Measurements from ENCODE around the gene KCNN3.

KCNN3 gene

DNA sequence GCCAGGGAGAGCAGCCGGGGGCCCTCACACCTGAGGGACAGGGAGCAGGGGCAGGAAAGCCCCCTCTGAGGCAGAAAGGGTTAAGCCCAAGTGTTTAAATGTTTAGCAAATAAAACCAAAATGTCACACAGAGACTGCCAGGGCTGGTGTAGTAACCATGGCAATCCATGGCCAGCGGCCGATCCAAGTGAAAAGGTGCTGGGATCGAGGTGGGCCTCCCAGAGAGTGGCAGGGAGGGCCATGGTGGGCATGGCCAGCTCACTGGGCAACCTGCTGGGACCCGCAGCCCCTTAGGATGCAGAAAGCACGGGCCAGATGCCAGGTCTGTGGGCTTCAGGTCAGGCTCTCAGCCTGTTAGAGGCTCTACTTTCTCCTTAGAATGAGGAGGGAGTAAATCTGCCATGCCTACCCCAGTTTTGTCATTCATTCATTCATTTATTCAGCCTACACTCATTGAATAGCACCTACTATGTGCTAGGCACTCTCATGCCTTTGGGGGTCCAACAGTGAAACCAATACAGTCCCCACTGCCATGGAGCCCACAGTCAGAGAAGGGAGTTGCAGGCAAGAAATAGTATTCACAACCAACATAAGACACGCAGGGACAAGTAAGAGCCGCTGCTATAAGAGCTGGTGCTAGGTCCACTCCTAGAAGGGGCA lies 56.1 kb downstream of the KCNN3 start:
- no peak for DNase-seq

DNA sequence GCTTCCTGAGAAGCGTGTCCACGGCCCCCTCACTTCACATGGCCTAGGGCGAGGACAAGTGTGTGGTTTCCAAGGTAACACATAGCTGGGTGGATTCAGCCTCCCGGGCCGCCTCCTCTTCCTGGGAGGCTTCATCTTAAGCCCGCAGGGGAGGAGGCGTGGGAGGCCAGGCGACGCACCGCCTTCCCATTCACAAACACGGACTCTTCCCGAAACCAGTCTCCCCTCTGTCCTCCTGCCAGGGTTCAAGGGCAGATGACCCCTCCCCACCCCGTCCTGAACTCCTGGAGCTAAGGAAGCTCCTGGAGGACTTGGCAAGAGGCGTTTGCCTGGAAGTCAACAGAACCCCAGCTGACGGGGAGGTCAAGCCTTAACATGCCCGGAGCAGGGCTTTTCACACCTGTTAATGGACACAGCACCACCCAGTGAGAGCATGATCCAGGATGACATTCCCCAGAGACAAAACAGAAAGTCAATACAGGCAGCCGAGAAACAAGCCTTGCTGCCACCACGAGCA lies 56.7 kb downstream of the KCNN3 start:
- DNase-seq: no peak

DNA sequence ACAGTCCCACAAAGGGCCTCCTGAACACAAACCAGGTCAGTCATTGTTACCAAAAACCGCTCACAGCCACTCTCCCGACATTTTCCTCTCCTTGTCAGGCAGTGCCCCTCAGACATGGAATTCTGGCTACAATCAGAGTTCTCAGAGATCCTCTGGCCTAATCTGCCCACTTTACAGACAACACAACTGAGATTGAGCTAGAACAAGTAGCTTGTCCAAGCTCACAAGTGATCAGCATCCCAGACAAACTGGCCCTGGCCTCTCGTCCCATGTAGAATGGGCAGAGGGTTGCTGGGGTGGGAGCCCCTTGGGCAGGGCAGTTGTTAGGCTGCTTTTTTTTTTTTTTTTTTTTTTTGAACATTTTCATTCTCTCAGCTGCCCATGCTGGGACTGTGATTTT lies 57.2 kb downstream of the KCNN3 start:
- DNase-seq: no peak

DNA sequence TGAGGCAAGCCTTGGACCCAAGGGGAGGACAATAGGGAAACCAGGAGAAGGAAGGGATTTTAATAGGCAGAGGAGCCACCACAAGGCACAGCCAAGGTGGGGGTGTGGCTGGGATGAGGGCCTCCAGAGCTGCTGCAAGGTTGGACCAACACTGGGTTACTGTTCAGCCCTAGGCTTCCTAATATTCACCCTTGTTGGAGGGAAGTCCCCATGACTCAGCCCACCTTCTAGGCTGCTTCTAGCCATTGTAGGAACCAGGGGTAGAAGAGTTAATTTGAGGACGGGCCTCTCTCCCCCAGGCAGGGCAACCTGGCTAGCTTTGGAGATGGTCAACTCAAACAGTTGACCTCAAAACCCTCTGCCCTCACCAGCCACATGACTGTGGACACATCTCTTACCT lies 59.5 kb downstream of the KCNN3 start:
- DNase-seq: no peak

GRCh38 chr1:154809436-154810413 lies 60.4 kb downstream of the KCNN3 start:
- no peak for DNase-seq

- DNase-seq: no peak
Observed at GRCh38 chr1:154808909-154809262, 61.2 kb downstream of the KCNN3 start.

- DNase-seq: no peak
Observed at GRCh38 chr1:154808261-154808908, 61.7 kb downstream of the KCNN3 start.

DNA sequence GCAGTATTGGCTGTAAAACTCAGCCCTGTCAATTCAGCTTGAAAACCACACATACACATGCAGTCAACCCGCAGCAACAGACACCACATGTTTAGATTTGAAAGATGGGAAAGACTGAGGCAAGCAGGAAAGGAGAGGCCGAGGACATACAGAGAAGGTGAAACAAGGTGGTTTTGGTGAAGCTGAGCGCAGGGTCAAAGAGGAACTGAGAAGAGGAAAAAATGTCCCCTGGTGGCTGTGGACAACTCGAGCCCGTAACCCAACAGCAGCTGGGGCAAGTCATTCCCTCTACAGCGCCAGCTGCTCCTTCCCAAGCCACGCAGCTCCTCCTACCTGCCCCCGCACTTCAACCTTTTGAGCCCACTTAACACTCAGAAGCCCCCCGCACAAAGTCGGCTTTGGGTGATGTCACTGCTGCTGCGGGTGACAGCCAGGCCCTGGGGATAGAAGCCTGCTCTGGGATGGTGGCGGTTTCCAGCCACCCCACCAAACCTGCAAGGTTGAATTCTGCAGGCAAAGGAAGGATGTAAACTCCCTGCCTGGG lies 63.0 kb downstream of the KCNN3 start:
- DNase-seq: no peak

GRCh38 chr1:154806333-154806732 lies 63.7 kb downstream of the KCNN3 start:
- DNase-seq: no peak

DNA sequence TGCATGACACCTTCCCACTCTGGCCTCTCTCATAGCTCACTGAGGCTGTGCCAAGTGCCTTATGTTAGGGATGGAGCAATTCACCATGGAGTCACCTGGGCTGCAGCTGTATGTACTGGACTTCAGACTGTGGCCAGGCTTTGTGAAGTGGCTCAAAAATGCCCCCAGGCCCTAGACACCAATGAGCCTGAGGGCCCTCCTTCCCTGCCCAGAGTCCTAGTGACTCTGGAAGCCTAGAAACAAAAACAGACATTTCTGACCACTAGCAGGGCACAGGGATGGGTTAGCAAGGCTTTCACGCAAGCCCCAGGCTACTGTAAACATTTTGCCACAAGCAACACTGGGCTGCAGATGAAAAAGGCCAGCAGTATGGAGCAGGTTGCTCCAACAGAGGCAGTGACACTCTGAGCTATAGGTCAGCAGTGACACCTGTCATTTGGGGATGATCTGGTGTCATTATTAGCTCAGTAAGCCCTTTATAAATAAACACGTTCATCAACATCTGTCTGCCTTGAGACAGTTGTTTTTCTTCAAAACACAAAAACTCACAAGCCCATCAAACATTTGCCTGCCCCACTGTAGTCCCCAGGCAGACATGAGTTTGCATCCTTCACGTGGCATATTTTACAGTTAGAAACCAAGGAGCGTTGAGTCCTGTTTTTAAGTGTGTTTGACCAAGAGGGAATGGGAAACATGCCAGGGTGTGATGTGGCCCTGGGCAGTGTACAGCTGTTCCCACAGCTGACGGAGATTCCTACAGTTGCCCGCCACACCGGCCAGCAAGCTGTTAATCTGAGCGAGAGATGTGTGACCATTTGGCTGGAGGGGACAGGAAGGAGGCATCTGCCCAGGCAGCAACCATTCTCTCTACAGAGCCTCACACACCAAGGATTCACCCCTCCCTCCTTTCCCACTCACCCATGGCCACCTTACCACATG lies 66.8 kb downstream of the KCNN3 start:
- DNase-seq: no peak

GRCh38 chr1:154802336-154802969 lies 67.6 kb downstream of the KCNN3 start:
- no peak for DNase-seq

DNA sequence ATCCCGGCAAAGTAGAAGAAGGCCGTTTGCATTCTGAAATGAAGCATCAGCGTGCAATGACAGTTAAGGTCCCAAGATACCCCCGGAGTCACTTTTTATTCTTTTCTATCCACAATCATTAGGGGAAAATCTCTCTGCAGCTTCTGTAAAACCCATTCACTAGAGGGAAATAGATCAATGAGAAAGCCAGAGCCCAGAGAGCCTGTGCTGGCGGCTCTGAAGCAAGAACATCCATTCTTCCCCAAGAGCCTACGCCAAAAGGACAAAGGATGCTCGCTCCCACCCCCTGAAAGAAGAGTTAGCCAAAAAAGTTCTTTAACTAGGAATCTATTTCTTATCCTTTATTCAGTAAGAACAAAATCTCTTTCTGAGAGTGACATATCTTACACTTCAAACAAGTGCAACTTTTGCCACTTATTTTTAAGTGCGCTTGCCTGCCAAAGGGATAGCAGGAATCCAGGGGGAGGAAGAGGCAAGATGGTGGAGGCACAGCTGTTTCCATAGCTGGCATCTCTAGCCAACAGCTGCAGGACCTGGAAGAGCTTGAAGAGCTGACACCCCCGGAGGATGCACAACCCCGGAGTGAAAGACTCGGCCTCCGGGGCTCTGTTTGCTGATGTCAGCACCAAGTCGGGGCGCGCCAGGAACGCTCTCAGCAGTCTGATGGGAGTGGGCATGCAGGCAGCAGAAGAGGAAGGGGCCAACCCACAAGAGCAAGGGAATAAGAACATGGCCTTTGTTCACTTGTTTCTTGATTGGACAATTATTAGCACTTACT lies 68.7 kb downstream of the KCNN3 start:
- no peak for DNase-seq

GRCh38 chr1:154799188-154799587 lies 70.9 kb downstream of the KCNN3 start:
- no peak for DNase-seq

DNA sequence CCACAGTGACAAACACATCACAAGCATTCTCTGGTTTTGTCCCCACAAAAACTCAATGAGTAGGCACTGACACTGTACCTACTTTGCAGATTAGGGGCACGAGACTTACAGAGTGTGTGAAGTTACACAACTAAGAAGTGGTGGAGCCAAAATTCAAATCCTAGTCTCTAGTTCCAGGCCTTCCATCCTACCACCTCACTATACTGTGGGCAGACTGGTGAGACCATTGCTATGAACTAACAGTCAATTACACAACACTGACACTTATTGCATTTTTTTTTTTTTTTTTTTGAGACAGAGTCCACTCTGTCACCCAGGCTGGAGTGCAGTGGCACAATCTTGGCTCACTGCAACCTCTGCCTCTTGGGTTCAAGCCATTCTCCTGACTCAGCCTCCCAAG lies 71.4 kb downstream of the KCNN3 start:
- DNase-seq: no peak

GRCh38 chr1:154797175-154797574 lies 72.9 kb downstream of the KCNN3 start:
- DNase-seq: no peak

DNA sequence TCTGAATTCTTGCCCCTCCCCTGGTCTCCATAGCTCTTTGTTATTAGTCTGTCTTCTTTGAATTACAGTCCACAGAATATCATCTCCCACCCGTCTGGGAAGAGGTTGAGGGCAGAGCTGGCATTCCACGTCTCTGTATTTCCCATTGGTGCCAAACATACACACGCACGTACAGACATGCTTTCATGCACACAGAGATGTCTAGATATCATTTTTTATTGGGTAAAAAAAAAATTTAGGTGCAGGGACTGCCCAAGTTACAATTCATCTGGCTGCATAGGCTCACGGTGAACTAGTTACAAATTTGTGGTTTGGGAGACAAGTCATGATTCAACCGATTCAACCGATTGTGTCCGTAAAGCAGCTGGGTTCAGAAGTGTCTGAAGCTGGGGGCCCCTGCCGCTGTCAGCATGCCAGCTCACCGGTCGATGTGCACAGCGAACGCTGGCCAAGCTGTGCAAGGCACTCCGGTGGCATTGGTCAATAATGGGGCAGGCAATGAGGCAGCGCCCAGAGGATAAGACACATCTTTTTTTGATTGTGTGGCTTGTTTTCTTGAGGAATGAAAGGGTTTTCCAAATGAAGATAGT lies 73.7 kb downstream of the KCNN3 start:
- no peak for DNase-seq

DNA sequence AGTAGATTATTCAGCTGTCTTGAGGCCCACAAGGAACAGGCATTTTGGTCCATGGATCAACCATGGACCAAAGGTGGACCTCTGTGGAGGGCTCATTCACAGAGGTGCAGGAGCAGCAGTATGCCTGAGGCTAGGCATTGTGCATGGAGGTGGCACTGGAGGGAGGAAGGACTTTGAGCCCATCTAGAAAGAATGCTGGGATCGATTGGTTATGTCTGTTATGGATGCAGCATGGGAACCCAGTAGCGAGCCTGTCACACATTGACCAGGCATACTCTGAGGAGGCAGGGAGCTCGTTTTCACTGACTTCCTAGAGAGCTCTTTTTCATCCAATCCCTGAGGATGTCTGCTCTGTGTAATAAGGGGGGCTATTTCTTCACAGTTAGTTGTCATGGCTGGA lies 75.5 kb downstream of the KCNN3 start:
- no peak for DNase-seq

DNA sequence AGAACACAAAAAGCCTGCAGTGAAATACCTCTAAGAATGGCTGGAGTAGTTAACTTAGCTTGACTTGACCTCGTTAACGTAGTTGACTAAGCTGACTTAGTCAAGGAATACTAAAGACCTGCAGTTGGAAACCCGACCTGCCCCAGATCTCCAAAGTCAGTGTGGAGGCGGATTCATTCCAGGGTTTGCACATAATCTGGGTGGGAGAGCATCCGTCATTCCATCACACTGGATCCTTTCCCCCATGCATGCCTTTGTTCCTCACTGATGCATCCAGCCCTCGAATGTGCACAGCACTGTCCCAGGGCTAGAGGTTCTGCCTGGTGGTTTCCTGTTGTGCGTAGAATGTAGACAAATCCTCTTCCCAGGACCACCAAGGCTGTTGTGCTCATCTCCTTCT lies 76.4 kb downstream of the KCNN3 start:
- DNase-seq: no peak

GRCh38 chr1:154792899-154793298 lies 77.2 kb downstream of the KCNN3 start:
- DNase-seq: no peak

Data from stimulated activated CD4-positive, alpha-beta T cell treated with anti-CD3 and anti-CD28 coated beads, Interleukin-12 subunit alpha, Interleukin-12 subunit beta, amount 100 ng/mL, for 4 hours (primary cell).